Mononuclear cell (primary cell): ENCODE results near the gene SS18L1. TPM values are rescaled to one million over a fixed set of nuclear protein-coding genes. Genes with fewer than 3 reads are reported as not detected.

Experiments
- H3K27me3 ChIP-seq: 2 replicates; pipeline ENCODE4 v1.6.0; 2011; ENCODE audit warnings: low read length, control low read depth; ENCODE audit not compliant: insufficient read depth
- H3K4me1 ChIP-seq: 2 replicates; pipeline ENCODE4 v1.5.1; 2011; ENCODE audit warnings: mild to moderate bottlenecking, low read length, control low read depth; ENCODE audit not compliant: insufficient read depth
- H3K4me3 ChIP-seq: 2 replicates; pipeline ENCODE4 v1.5.1; 2011; ENCODE audit warnings: mild to moderate bottlenecking, low read length, moderate library complexity
- H3K9me3 ChIP-seq: 2 replicates; pipeline ENCODE4 v1.5.1; 2011; ENCODE audit warnings: low read depth, mild to moderate bottlenecking, control low read depth, low read length
- total RNA-seq: library from RNA; depleted of rRNA; stranded (reverse); fragments of >200 nt; gene quantifications from one replicate; pipeline ENCODE4 v1.2.3, GENCODE V29; 2012

Gene SS18L1
- total RNA-seq, 1 donor: 6.3 TPM

DNA sequence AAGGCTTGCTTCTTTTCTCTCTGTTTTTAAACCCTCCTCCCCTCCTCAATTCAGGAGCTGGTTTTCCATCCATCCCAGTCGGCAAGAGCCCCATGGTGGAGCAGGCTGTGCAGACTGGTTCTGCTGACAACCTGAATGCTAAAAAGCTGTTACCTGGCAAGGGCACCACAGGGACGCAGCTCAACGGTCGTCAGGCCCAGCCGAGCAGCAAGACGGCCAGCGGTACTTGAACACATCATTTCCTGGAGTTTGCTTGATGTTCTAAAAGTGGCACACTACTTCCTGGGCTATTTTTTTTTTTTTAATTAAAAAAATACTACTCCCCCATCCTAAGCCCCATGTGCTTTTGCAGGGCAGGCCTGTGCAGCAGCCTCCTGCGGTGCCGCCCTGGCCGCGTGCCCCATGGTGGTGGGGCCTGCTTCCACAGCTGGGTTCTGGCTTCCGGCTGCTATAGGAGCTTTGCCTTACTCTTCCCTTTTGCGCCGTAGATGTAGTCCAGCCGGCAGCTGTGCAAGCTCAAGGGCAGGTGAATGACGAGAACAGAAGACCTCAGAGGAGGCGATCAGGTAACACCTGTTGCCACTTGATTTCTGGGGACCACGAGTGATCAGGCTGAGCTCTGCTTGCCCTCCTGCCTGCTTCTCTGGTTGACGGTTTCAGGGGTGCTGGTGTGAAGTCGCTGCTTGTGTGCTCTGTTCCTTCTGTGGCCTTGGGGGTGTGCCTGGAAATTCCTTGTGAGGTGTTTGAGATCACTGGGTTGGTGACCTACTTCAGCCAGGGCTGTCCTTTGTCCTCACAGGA is 13.6 kb upstream of the SS18L1 start:
- H3K4me1 ChIP-seq: peaks cover 30% of the 10 kb centered on the region
- H3K9me3 ChIP-seq: no peaks in the 10 kb centered on the region
- no peak overlapping the region for H3K4me3 ChIP-seq
- H3K27me3 ChIP-seq: no peaks in the 10 kb centered on the region

DNA sequence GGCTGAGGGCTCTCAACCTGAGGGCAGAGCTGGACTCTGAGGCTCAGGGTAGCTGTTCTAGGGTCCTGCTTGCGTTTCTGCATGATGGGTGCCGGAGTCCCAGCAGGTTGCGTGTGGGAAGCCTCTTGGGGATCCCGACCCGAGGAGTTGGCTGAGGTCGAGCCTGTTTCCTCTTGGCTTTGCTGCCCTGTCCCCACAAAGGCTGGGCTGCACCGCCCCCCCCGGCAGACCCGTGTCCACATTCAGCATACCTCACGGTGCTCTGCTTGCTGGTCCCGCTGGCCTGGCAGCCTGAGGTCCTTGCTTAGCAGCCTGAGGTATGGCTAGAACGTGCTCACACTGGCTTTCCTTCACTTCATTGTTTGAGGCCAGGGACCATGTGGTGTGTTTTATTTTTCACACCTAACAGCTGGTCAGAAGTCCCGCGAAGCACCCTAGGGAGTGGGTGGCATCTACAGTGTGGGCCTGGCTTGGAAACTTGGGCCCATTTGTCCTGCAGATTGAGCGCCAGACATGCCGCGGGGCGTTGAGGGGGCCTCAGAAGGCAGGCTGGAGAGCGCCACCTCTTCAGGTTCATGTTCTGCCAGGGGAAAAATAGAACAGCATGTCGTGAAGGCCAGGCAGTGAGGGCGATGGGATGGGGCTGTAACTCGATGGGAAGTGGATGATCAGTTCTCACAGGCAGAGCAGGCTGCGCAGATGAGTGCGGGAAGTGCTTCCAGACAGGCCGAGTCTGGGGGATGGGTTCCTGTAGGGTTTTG is 11.8 kb upstream of the SS18L1 start:
- H3K4me1 ChIP-seq: peaks cover 39% of the 10 kb centered on the region
- no peak overlapping the region for H3K4me3 ChIP-seq
- no peaks in the 10 kb centered on the region for H3K27me3 ChIP-seq
- no peaks in the 10 kb centered on the region for H3K9me3 ChIP-seq

DNA sequence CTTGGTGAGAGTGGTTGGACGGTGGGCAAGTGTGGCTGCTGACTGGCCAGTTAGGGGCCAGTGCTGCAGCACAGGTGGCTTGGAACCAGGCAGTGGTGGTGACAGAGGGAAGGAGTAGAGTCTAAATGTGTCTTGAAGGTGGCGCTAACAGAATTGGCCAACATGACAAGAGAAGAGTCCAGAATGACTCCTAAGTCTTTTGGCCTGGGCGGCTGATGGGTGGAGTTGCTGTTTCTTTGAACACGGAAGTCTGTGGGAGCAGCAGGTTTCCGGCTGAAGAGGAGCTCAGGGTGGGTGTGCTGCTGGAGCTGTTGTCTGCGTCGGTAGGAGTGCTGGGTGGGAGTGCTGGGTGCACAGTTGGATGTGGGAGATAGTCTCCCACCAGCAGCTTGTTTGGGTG is 11.1 kb upstream of the SS18L1 start:
- peaks cover 39% of the 10 kb centered on the region for H3K4me1 ChIP-seq
- no peak overlapping the region for H3K4me3 ChIP-seq
- H3K9me3 ChIP-seq: no peaks in the 10 kb centered on the region
- H3K27me3 ChIP-seq: no peaks in the 10 kb centered on the region

DNA sequence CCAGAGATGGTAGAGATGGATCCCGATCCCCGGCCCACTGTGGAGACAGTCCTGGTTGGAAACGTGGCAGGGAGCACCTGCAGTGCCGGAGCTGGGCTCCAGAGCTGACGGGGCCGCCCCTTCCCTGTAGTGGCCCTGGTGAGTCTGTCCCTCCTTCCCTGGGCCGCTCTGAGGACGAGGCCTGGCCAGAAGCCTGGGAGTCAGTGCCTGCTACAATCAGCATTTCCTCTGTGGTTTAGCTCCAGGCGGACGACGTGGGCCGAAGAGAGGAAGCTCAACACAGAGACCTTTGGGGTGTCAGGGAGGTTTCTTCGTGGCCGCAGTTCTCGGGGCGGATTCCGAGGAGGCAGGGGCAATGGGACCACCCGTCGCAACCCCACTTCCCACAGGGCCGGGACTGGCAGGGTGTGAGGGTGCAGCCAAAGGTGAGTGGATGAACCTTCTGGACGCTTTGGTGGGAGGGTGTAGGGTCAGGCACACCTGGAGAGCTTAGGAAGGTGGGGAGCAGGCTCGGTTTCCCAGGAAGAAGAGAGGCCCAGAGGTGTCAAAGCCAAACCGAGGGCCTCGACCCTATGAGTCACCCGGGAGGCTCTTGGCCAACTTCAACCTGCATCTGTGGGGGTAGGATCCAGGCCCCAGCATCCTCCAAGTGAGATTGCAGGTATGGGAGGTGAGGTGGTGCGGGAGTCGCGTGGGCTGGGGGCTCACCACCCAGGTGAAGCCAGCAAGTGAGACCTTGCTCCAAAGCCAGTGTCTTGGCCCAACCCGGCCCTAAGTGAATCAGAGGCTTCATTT is 10.3 kb upstream of the SS18L1 start:
- H3K4me1 ChIP-seq: peaks cover 39% of the 10 kb centered on the region
- no peaks in the 10 kb centered on the region for H3K9me3 ChIP-seq
- H3K4me3 ChIP-seq: no peak overlapping the region
- H3K27me3 ChIP-seq: no peaks in the 10 kb centered on the region

DNA sequence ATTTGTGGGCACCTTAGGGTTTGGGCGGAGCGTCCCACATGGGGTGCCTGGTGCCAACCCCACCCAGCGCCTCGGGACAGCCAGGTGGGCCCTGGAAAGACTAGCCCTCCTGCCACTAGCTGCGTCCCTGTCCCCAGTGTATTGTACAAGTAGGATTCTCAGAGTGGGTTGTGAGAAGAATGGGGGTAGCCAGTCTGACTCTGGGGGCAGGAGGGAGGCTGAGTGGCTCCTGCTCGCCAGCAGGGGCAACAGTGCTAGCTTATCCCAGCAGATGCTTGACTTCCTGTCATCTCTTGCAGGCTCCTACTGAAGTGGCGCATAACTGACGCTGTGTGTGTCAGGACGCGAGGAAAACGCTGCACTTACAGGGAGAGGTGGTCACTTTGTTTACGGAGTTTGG is 9.7 kb upstream of the SS18L1 start:
- Histone ChIP-seq H3K27me3 (no peaks in the 10 kb centered on the region), H3K4me3 (no peak overlapping the region), H3K9me3 (no peaks in the 10 kb centered on the region), H3K4me1 (peaks cover 39% of the 10 kb centered on the region)

DNA sequence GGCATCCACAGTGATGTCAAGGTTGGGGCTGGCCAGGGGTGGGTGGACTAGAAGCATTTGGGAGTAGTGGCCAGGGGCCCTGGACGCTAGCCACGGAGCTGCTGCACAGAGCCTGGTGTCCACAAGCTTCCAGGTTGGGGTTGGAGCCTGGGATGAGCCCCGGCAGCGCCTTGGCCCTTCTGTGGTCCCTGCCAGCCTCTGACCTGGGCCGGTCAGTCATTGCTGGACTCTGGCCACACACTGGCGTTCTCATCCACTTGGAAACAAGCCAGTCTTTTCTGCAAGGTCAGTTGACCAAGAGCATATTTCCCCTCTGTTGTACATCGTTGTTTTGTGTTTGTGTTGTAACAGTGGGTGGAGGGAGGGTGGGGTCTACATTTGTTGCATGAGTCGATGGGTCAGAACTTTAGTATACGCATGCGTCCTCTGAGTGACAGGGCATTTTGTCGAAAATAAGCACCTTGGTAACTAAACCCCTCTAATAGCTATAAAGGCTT is 8.8 kb upstream of the SS18L1 start:
- no peaks in the 10 kb centered on the region for H3K27me3 ChIP-seq
- H3K4me3 ChIP-seq: no peak overlapping the region

DNA sequence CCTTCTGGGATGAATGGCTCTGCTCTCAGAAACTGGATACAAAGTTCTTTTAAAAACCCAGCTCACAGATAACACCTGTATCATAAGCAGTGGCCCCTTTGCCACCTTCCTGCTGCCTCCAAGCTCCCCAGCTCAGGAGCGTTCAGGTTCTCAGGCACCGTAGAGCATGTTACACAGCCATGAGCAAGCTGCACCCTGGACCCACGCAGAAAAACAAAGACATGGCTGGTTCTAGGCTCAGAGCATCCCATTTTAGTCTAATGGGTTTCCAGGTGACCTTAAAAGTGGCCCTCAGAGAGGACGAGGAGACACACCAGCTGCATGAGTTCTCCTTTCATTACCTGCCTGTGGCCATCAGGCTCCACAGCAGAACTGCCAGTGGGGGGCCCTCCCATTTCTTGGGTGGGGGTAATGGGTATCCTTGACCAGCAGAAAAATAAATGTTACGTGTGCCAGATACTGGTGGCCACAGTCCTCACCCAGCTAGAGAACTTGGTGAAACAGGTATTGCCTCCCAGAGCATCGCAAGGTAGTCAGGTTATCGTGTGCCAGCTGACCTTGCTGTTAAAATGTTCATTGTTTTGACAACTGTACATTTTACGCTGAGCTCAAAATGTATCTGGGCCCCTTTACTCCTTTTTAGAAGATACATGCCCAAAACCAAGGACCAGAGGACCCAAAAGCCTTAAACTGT is 7.8 kb upstream of the SS18L1 start:
- H3K4me3 ChIP-seq: no peak overlapping the region
- H3K4me1 ChIP-seq: peaks cover 38% of the 10 kb centered on the region
- H3K9me3 ChIP-seq: no peaks in the 10 kb centered on the region
- H3K27me3 ChIP-seq: no peaks in the 10 kb centered on the region

More for the DNA sequence above, 8.8 kb upstream of the SS18L1 start:
- H3K4me1 ChIP-seq: peaks cover 39% of the 10 kb centered on the region
- no peaks in the 10 kb centered on the region for H3K9me3 ChIP-seq

DNA sequence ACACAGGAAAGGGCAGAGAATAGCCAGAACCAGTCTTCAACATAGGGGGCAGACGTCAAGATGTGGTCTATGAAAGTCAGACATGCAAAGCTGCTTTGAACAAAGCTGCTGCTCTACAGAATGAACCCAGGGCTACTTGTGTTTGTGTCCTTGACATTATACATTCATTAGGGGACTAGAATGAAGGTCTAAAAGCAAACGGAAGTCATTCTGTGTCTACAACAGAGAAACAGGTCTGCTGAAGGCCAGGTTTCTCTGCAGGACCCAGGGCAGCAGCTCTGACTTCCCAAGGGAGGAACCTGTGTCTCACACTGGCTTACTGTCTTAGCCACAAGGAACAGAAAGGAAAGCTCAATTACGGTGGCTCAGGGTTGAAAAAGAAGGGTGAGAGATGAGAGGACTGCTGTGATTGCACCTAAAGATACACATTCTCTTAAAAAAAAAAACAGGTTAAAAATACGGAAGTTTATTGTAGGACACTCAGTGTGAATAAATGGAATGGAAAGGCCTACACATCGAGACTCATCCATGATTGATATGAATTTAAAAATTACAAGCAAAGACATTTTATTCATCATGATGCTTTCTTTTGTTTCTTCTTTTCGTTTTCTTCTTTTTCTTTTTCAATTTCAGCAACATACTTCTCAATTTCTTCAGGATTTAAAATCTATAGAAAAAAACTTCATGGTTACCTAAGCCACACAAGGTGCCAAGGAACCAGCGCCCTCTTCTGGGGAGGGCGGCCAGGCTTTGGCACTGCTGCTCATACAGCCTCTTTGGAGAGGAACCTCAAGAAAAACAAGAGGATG is 7.1 kb upstream of the SS18L1 start:
- Histone ChIP-seq H3K4me1 (peaks cover 46% of the 10 kb centered on the region), H3K4me3 (no peak overlapping the region), H3K9me3 (no peaks in the 10 kb centered on the region), H3K27me3 (no peaks in the 10 kb centered on the region)

DNA sequence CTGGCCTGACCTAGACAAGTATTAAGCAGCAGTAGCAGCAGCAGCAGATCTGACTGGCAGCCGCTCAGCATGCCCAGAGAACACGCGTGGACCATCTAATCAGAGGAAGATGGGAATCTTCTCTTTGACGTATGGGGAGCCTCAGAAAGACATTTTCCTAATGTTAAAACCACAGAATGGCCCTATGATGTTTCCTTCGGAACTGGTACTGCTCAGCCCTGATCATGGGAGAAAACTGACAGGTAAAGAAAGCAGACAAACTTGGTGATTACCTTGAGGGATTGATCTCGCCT is 6.5 kb upstream of the SS18L1 start:
- Histone ChIP-seq H3K4me3 (no peak overlapping the region), H3K27me3 (no peaks in the 10 kb centered on the region), H3K9me3 (no peaks in the 10 kb centered on the region), H3K4me1 (peaks cover 52% of the 10 kb centered on the region)

DNA sequence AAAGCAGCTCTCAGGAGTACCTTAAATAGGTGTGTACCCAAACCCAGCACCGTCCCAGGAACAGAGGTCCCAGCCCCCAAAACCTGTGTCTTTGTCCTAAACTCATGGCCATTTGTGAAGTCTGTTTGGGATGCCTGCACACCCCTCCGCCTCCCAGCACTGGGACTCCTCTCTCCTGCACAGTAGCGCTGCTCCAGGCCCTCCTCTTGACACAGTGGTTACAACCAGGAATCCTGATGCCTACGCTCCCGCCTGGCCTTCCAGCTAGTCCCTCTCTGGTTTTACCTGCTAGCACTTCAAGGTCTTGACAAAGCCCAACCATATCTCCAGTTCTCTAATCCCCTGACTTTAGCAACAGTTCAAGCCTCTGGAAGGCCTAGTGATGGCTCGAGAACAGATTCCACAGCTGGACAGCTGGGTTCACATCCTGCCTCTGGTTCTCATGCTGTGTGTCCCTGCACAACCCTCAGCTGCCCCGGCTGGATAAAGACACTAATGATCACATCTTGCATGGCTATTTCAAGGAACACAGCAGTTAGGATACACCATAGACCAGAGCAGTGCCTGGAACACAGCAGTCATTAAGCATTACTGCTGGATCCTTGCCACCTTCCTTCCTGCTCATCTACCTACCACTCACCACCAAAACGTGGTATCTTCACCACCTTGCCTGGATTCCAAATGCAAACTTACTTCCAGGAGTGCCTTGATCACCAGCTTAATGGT is 5.9 kb upstream of the SS18L1 start:
- no peak overlapping the region for H3K4me3 ChIP-seq
- peaks cover 51% of the 10 kb centered on the region for H3K4me1 ChIP-seq
- H3K9me3 ChIP-seq: no peaks in the 10 kb centered on the region
- no peaks in the 10 kb centered on the region for H3K27me3 ChIP-seq

DNA sequence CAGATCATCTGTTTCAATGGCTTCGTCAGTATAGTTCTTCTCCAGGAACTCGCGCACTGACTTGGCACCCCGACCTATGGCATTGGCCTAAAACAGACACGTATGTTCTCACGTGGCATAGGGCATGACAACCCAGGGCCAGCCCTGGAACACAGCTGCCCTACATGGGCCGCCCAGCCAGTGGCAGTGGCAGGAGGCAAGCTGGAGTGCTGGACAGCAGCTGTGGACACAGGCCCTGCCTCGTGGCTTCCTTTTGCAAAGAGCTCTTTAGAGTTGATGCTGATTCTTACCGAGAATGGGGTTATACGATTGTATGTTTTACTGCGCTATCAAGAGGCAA is 5.4 kb upstream of the SS18L1 start:
- H3K27me3 ChIP-seq: no peaks in the 10 kb centered on the region
- peaks cover 46% of the 10 kb centered on the region for H3K4me1 ChIP-seq
- H3K4me3 ChIP-seq: no peak overlapping the region
- no peaks in the 10 kb centered on the region for H3K9me3 ChIP-seq

DNA sequence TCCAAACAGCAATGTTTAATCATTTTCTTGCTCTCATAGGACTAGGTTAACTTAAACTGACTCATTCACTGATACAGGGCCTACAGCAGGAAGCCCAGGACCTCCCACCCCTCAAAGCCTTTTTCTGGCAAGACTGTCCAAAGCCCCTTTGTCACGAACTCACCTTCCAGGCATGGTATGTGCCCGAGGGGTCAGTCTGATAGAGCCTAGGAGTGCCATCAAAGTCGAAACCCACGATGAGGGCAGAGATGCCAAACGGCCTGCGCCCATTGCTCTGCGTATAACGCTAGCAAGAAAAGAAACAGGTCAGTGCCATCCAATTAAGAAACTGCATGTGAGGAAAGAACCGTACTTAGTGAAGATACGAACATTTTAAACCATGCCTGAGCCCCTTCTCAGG is 4.7 kb upstream of the SS18L1 start:
- peaks cover 39% of the 10 kb centered on the region for H3K4me1 ChIP-seq
- H3K27me3 ChIP-seq: no peaks in the 10 kb centered on the region
- no peak overlapping the region for H3K4me3 ChIP-seq
- no peaks in the 10 kb centered on the region for H3K9me3 ChIP-seq

DNA sequence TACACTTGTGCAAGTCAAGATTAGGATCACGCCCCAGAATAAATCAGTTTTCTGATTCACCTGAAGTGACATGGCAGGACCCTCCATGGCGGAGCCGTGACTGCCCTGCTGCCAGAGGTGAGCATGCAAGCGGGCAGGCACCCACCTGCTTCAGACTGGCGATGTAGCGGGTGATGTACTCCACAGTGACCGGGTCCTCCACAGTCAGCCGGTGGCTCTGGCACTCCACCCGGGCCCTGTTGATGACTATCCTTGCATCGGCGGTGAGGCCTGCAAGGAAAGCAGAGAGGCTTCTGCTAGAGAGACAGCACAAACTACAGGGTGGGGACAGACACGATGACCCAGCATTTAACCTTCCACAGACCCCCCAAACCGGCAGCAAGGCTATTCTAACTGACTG is 3.9 kb upstream of the SS18L1 start:
- Histone ChIP-seq H3K4me3 (no peak overlapping the region), H3K27me3 (no peaks in the 10 kb centered on the region), H3K9me3 (no peaks in the 10 kb centered on the region), H3K4me1 (peaks cover 41% of the 10 kb centered on the region)

DNA sequence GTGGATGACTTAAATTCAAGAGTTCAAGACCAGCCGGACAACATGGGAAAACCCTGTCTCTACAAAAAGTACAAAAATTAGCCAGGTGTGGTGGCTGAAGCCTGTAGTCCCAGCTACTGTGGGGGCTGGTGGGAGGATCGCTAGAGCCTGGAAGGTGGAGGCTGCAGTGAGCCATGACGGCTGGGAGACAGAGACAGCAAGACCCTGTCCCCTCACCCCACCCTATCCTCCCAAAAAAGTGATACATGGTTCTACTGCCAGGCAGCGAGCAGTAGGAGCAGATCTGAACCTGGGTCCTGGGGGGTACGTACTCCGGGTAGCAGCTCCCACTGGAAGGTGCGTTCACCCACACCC is 2.5 kb upstream of the SS18L1 start:
- Histone ChIP-seq H3K4me1 (peaks cover 34% of the 10 kb centered on the region), H3K9me3 (no peaks in the 10 kb centered on the region), H3K27me3 (no peaks in the 10 kb centered on the region), H3K4me3 (no peak overlapping the region)
